Esophagus squamous epithelium (tissue), 4 donors: Measurements from ENCODE around the gene ZNF14.

Experiments used
- POLR2A ChIP-seq, 4 donors: fragments of 450-650 bp; IDR thresholded peaks; one replicate each; pipeline ENCODE4 v1.6.1; 2017; ENCODE audit warnings: antibody characterized with exemption in 4 of 4, mild to moderate bottlenecking in 4 of 4, moderate library complexity in 3 of 4
- TF ChIP-seq, protein P1 (sequence below), 6 experiments: fragments of 450-650 bp in 4 of 6; fragments of 200-600 bp in 2 of 6; sonication (generic) in 2 of 6; IDR thresholded peaks; one replicate each; pipeline ENCODE4 v1.5.1; 2016 to 2019; ENCODE audit warnings: antibody characterized with exemption in 6 of 6, mild to moderate bottlenecking in 4 of 6, moderate library complexity in 4 of 6

DNA sequence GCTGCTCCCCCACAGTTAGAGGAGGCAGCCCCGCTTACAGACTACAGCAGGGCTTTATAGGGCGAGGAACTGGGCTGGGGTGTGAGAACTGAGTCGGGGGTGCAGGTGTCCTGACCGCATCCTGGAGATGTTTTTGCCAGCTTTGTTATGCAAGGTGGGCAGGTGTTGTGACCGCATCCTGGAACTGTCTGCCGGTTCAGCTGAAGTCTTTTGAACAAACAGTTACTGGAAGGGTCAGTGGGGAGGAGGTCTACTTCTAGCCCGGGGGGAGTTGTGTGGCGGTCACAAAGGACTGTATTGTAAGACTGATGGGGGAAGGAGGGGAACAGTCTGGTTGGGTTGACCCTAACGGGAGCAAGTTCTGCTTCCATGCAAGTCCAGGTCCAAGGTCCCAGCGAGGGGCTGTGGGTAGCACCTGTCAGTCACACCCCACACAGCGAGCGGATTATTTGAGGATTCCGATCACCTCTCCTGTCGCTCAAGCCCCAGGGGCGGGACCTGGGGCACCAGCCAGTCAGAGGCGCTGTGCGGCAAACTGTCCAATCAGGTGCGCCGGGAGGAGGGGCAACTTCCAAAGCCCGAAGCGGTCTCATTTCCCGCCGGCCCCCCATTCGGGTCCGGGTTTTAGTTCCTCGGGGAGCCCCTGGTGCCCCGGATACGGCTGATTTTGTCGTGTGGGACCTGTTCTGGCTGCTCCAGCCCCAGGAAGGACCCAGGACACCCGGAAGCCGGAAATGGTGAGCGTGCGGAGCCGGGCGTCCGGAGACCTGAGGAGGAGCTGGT, 64.5 kb downstream of the ZNF14 start, which contains the start of gene ZNF101:
- TF ChIP-seq, protein P1, sequence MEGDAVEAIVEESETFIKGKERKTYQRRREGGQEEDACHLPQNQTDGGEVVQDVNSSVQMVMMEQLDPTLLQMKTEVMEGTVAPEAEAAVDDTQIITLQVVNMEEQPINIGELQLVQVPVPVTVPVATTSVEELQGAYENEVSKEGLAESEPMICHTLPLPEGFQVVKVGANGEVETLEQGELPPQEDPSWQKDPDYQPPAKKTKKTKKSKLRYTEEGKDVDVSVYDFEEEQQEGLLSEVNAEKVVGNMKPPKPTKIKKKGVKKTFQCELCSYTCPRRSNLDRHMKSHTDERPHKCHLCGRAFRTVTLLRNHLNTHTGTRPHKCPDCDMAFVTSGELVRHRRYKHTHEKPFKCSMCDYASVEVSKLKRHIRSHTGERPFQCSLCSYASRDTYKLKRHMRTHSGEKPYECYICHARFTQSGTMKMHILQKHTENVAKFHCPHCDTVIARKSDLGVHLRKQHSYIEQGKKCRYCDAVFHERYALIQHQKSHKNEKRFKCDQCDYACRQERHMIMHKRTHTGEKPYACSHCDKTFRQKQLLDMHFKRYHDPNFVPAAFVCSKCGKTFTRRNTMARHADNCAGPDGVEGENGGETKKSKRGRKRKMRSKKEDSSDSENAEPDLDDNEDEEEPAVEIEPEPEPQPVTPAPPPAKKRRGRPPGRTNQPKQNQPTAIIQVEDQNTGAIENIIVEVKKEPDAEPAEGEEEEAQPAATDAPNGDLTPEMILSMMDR (IDR thresholded peaks at IDR 0.05): no peak
- TF ChIP-seq POLR2A (IDR thresholded peaks at IDR 0.05): peak in 1 of 4 donors; percentile 45
